Kidney (tissue), 14 donors: ENCODE results near the gene TMEM184A. TPM values are rescaled to one million over a fixed set of nuclear protein-coding genes. Genes with fewer than 3 reads are reported as not detected.
A peak's percentile ranks its signal among the peaks of the same experiment; 100 is the strongest.

Experiments used
- DNase-seq, 5 donors: peaks; one replicate each; pipeline ENCODE4 v3.0.0-alpha.2; 2013 to 2020
- FAIRE-seq: peaks from 2 replicates; lab custom pipeline; 2012; peaks lifted over from hg19 to GRCh38; lab: Jason Lieb, UNC
- H3K27ac ChIP-seq, 2 donors: one replicate each; pipeline ENCODE4 v1.7.0; 2013; ENCODE audit warnings: low read depth in 2 of 2, low read length in 2 of 2, inconsistent platforms in 1 of 2
- H3K27me3 ChIP-seq: one replicate; pipeline ENCODE4 v1.7.1; 2013; ENCODE audit warnings: low read length, inconsistent platforms; ENCODE audit not compliant: control insufficient read depth, insufficient read depth
- H3K36me3 ChIP-seq, 3 donors: one replicate each; pipeline versions ENCODE4 v1.7.0 to v1.7.1; 2013; ENCODE audit warnings: low read length in 3 of 3, control low read depth in 1 of 3, inconsistent platforms in 1 of 3; ENCODE audit not compliant: insufficient read depth in 3 of 3, control insufficient read depth in 2 of 3
- H3K4me1 ChIP-seq, 3 donors: one replicate each; pipeline versions ENCODE4 v1.7.0 to v1.7.1; 2013; ENCODE audit warnings: low read length in 3 of 3, inconsistent platforms in 1 of 3, low read depth in 1 of 3; ENCODE audit not compliant: control insufficient read depth in 2 of 3, insufficient read depth in 2 of 3
- H3K4me3 ChIP-seq, 3 donors: one replicate each; pipeline versions ENCODE4 v1.7.0 to v1.8.1; 2013; ENCODE audit warnings: low read length in 3 of 3, control low read depth in 1 of 3, inconsistent platforms in 1 of 3
- H3K9ac ChIP-seq, 3 donors: one replicate each; pipeline versions ENCODE4 v1.7.0 to v1.7.1; 2013; ENCODE audit warnings: low read length in 3 of 3, control low read depth in 1 of 3, inconsistent platforms in 1 of 3
- H3K9me3 ChIP-seq, 3 donors: one replicate each; pipeline versions ENCODE4 v1.7.0 to v1.7.1; 2013; ENCODE audit warnings: low read length in 3 of 3, control low read depth in 1 of 3, inconsistent platforms in 1 of 3; ENCODE audit not compliant: control insufficient read depth in 2 of 3, insufficient read depth in 1 of 3
- CTCF ChIP-seq: IDR thresholded peaks from 3 replicates; pipeline ENCODE4 v1.5.1; 2012; ENCODE audit warnings: mild to moderate bottlenecking, moderate library complexity, borderline replicate concordance; ENCODE audit not compliant: insufficient read depth; ENCODE audit errors: extremely low read depth
- intact Hi-C: fragments of 100-400 bp; cut with DNase I; formaldehyde crosslinking; loops from one replicate; pipeline ENCODE4 v1.11.1; 2022
- polyA plus RNA-seq: library from polyadenylated mRNA; stranded (reverse); fragments of 350-450 nt; fragmentation: Illumina TruSeq; extraction: RNeasy Lipid Tissue Mini Kit (QIAGEN cat#74804); gene quantifications from one replicate; pipeline ENCODE4 v1.2.3, GENCODE V29; 2014; ENCODE audit warnings: low read depth, low replicate concordance; ENCODE audit not compliant: insufficient read depth
- total RNA-seq: library from RNA; stranded (reverse); fragmentation: NEBNext Ultra II Directional; extraction: Animal tissue kit (Norgen Biotek cat#: 25700); gene quantifications from one replicate; pipeline ENCODE4 v1.2.1, GENCODE V29; 2021
- donor health status: control.
- donor health status: control.
- donor health status: control.
- donor health status: control.
- donor health status: control.
- donor health status: DM: yes; HTN: yes; CAD: no.
- donor health status: Normal renal cell carcinoma (clear cell type).

Gene TMEM184A
- total and polyA plus RNA-seq, 2 donors from 2014 or later, result 6.8 to 11.0 TPM

- Histone ChIP-seq H3K27me3 (no peaks in the 10 kb centered on the region), H3K9me3 (no peaks in the 10 kb centered on the region), H3K9ac (no peak overlapping the region), H3K27ac (no peak overlapping the region), H3K4me3 (no peak overlapping the region), H3K36me3 (no peaks in the 10 kb centered on the region), H3K4me1 (peaks cover 0 to 19% (median 14%) of the 10 kb centered on the region in 3 donors)
- no peak for TF ChIP-seq CTCF
- FAIRE-seq, result no peak
- intact Hi-C loops, result no loop called here
- DNase-seq, result peak in 2 of 5 donors; percentile 69 to 80
Observed at GRCh38 chr7:1529383-1530116, 26.5 kb downstream of the TMEM184A start.

- Histone ChIP-seq H3K27me3 (no peaks in the 10 kb centered on the region), H3K9me3 (no peaks in the 10 kb centered on the region), H3K36me3 (no peaks in the 10 kb centered on the region), H3K4me3 (no peak overlapping the region), H3K4me1 (no peaks in the 10 kb centered on the region), H3K27ac (no peak overlapping the region), H3K9ac (no peak overlapping the region)
- no peak for DNase-seq
- no peak for FAIRE-seq
- intact Hi-C loops, result no loop called here
- no peak for TF ChIP-seq CTCF
Observed at GRCh38 chr7:1526271-1526754, 29.7 kb downstream of the TMEM184A start.

- Histone ChIP-seq H3K9ac (no peak overlapping the region), H3K36me3 (no peaks in the 10 kb centered on the region), H3K9me3 (no peaks in the 10 kb centered on the region), H3K27me3 (no peaks in the 10 kb centered on the region), H3K4me1 (no peaks in the 10 kb centered on the region), H3K4me3 (no peak overlapping the region), H3K27ac (no peak overlapping the region)
- FAIRE-seq, result no peak
- intact Hi-C loops, result no loop called here
- no peak for DNase-seq
- TF ChIP-seq CTCF, result no peak
Observed at GRCh38 chr7:1525409-1525808, 30.6 kb downstream of the TMEM184A start.

- intact Hi-C loops, result no loop called here
- DNase-seq (no peak), FAIRE-seq (no peak)
- Histone ChIP-seq H3K36me3 (no peaks in the 10 kb centered on the region), H3K27me3 (no peaks in the 10 kb centered on the region), H3K4me3 (no peak overlapping the region), H3K9me3 (no peaks in the 10 kb centered on the region), H3K9ac (no peak overlapping the region), H3K27ac (no peak overlapping the region), H3K4me1 (no peaks in the 10 kb centered on the region)
- TF ChIP-seq CTCF, result no peak
Observed at GRCh38 chr7:1523844-1524243, 32.2 kb downstream of the TMEM184A start.
